ELR (cell line): ENCODE measurements around the gene SPATA3.

Experiments used
- DNase-seq: peaks from one replicate; pipeline ENCODE4 v3.0.0-alpha.2; 2015; ENCODE audit warnings: low read depth

SPATA3 gene

GRCh38 chr2:231029563-231029962, 33.6 kb downstream of the SPATA3 start:
- no peak for DNase-seq

- DNase-seq = no peak
These were observed 34.8 kb downstream of the SPATA3 start for GRCh38 chr2:231030725-231031124.

- DNase-seq = no peak
These were observed 36.7 kb downstream of the SPATA3 start for GRCh38 chr2:231032575-231033140.

DNA sequence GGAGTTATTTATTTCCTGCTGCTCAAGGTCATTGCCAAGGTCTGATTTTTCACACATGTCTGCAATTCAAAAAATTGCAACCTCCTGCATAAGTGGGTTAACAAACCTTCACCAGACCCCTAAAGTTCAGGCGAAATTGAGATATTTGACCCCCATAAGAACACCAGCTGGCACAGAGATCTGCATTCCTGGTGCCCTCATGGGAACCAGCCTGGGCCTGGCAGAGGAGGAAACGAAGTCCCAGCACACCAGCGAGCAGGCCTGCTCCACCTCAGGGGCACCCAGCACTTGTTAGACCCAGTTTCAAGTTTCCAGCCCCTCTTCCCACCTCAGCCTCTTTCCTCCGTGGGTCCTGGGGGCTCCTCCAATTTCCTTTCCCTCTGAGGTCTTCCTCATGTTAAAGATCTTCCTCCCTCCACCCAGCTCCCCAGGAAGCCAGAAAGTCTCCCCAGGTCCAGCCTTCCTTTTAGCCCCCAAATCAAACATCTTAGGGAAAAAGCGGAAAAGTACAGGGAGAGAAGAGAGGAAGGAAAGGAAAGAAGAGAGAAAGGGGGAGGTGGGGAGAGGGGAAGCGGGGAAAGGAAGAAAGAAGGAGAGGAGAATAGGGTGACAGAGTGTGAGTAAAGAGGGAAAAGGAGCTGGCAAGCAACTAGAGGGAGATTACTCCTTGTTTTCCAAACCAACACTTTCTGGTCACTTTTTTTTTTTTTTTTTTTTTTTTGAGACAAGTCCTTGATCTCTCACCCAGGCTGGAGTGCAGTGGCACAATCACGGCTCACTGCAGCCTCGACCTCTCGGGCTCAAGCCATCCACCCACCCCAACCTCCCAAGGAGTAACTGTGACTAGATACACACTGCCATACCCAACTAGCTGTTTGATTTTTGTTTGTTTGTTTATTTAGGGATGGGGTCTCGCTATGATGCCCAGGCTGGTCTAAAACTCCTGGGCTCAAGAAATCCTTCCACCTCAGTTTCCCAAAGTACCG, 37.5 kb downstream of the SPATA3 start:
- no peak for DNase-seq

GRCh38 chr2:231034291-231034882, 38.5 kb downstream of the SPATA3 start:
- no peak for DNase-seq

DNA sequence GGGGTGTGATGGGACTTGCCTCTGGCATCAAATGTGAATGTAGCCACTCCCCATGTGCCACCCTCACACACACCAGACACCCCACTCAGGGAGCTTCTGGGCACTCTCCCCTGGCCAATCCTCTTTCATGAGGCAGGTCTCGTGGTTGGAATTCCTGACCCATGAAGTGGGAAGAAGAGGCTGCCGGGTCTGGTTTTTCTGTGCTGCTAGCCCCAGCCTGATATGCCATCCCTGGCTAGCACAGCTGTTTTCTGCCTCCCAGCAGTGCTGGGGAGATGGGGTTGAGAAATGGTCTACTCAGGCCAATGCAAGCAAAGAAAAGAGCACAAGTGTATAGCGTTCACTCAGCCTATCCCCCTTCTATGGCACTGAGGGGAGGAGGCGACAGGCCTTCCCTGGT, 40.2 kb downstream of the SPATA3 start:
- DNase-seq = no peak

DNA sequence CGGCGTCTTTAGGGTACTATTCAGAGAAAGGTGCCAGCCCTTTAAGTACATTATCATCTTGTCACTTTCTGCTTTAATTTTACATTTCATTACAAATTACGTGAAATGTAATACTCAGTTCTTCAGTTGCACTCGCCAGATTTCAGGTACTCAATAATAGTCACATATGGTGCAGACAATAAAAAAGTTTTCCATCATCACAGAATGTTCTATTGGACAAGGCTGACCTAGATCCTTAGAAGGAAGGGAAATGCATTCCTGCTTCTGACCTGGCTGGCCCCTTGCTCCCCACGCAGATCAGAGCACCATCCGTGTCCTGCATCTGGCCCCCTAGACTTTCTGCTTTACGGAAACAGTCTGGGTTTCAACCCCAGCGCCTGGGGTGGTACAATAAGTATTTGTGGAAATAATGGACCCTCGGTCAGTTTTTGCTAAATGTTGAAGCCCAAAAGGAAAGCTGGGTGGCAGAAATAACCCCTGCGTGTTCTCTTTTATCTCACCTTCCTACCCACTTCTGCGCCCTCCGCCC, 40.7 kb downstream of the SPATA3 start:
- DNase-seq = no peak

DNA sequence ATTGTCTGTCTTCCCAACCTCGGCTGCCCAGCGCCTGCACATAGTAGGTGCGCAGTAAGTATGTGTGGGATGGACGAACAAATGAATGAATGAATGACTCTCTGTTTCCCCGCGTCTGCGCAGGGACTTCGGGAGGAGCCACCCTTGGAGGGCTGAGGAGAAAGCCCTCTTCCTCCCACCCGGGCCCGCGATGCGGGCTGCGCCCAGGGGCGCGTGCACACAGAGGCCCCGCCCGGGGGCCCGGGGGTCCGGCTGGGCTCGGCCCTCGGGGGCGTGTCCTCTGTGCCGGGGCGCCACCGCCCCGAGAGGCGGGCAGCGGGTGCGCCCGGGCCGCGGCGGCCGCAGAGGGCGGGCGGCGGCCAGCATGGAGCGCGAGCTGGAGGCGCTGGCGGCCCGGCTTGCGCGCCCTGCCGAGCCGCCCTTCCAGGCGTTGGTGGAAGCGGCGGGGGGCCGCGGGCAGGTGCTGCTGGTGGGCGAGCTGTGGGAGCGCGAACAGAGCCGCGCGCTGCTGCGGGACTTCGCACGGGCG, 41.3 kb downstream of the SPATA3 start, which contains the start of gene C2orf72:
Gene C2orf72, plus strand, starts transcription at position 322 of the 529 bp plus-strand sequence. Its CDS starts 43 bp downstream, at position 365.
- no peak for DNase-seq

DNA sequence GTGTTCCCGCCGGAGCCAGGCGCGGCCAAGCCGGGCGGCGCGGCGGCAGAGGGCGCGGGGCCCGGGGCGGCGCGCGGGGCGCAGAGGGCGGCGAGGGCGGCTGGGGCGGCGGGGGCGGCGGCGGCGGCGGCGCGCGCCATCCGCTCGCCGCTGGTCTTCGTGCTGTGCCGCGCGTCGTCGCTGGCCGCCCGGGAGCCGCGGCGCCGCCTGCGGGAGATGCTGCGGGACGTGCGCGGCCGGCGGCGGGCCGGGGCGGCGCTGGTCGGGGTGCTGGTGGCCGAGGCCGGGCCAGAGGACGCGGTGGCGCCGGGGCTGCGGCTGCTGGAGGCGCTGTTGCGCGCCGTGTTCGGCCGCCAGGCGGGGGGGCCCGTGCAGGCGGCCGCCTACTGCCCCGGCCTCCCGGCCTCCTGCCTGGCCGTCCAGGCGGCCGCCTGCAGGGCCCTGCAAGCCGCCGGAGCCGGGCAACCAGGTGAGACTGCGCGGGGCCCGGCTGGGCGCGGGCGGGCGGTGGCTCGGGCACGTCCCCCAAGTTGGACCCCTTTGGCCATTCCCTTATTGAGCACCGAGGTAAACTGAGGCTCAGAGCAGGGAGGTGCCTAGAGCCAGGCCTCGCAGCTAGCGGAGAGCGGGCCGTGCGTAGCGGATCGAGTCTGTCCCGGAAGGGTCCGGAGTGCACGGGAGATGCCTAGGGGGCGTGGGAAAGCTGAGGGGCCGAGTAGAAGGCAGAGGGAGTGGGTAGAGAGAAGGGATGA, 42.0 kb downstream of the SPATA3 start:
- peak; percentile 26 for DNase-seq

GRCh38 chr2:231038483-231039293, 42.8 kb downstream of the SPATA3 start:
- DNase-seq = no peak

- DNase-seq = no peak
These were observed 43.4 kb downstream of the SPATA3 start for GRCh38 chr2:231039294-231039664.

DNA sequence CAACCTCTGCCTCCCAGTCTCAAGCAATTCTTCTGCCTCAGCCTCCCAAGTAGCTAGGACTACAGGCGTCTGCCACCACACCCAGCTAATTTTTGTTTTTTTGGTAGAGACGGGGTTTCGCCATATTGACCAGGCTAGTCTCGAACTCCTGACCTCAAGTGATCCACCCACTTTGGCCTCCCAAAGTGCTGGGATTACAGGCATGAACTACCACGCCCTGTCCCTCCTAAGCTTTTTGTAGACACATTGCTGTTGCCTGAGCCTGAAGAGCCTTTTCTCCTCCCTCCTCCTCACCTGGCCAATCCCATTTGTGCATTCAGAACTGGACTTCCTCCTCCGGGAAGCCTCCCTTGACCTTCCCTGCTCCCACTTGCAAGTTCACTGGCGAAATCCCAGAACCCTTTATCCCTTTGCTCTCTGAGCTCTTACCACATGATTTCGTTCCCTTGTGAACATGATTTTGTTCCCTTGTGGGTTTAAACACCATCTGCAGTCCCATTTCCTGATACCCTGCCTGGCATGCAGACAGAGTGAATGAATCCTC, 44.0 kb downstream of the SPATA3 start:
- no peak for DNase-seq

GRCh38 chr2:231041061-231041689, 45.3 kb downstream of the SPATA3 start:
- no peak for DNase-seq

GRCh38 chr2:231043796-231044195, 47.9 kb downstream of the SPATA3 start:
- DNase-seq = no peak

DNA sequence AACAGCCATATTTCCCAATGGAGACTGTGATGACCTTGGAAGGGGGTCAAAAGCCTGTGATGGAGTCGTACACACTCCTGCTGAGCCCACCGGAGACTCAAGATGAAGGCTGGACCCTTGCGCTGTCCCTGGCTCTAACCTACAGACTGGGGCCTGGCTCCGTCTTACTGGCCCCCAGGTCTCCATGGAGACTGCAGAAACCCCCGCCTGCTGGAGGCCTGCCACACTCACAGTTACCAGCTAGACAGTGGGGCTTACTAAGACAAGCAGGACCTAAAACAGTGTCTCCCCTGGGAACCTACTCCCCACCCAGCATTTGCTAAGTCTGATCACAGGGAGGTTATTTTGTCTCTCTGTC, 51.0 kb downstream of the SPATA3 start:
- no peak for DNase-seq

- no peak for DNase-seq
These were observed 51.5 kb downstream of the SPATA3 start for GRCh38 chr2:231047274-231047922.

DNA sequence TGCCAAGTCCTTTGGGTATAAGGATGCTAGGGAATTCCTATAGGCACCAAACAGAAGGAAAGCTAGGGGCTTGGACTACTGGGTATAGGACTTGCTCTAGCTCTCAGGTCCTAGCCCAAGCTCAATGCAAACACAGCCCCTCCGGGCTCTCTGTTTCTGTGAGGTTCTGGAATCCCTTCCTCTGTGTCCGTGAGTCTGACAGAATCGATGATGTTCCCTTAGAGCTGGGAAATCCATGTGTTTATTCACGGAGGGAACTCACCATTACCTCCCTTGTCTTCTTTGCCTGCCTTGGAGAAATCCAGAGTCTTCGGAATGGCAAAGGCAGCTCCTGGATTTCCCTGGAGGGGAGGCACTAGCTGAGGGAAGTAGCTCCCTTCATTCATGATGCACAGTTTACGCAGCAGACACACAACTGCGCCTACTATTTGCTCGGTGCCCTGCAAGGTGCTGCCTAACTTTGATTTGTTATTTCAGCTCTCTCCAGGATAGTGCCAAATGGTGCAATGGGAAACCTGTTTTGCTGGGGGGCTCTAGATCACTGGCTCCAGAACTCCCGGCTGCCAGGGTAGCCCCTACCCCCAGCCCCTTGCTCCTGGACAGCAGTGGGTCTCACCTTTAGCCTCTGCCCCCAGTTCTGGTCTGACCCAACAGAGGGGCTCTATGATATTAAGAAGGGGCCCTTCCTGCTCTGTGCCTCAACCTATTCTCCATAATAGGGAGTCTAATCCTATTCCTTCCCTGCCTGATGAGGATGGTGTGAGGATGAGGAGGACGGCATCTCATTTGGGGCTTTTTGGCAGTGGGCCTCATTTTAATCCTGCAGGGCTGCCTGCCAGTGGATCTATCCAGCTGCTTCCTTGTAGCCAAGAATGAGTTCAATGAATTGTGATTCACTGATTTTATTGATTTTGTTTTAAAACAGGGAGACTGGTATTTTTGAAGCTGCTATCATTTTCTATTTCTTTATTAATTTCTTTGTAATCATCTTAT, 52.3 kb downstream of the SPATA3 start:
- DNase-seq = no peak

DNA sequence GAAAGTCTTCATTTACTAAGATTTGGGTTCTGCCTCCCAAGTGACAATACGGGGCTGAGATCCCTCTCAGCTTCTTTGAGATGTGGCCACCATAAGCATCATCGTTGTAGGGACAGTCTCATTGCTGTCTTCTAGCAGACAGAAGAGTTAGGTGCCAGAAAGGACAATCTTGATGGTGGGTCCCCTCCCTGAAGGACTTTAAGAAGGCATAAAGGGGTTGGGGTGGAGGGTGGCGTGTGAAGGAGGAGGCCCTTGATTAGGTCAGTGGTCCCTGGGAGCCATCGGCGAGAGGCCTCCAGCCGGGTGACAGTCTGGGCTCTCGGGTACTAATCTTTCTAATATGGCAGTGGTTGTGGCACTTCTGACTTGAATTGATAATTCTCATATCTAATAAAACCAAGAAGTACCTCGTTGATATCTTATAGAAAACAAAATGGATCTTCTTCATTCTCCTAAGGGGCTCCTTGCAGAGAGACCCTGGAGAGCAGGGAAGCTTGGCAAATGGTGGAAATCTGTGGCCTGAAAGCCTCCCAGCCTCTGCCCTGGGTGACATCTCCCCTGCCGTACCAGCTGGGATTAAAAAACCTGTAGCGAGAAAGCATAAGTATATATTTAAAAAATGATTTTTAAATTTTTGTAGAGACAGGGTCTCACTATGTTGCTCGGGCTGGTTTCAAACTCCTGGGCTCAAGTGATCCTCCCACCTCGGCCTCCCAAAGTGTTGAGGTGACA, 53.5 kb downstream of the SPATA3 start:
- DNase-seq = no peak
